Activated CD8-positive, alpha-beta memory T cell treated with anti-CD3 and anti-CD28 coated beads, Interleukin-2, amount 50 U/mL, for 24 hours (primary cell): Measurements from ENCODE around the gene TOX2.

Source experiments
- DNase-seq: peaks from one replicate; pipeline ENCODE4 v3.0.0-alpha.2; 2020; ENCODE audit errors: extremely low read depth

TOX2 gene

DNA sequence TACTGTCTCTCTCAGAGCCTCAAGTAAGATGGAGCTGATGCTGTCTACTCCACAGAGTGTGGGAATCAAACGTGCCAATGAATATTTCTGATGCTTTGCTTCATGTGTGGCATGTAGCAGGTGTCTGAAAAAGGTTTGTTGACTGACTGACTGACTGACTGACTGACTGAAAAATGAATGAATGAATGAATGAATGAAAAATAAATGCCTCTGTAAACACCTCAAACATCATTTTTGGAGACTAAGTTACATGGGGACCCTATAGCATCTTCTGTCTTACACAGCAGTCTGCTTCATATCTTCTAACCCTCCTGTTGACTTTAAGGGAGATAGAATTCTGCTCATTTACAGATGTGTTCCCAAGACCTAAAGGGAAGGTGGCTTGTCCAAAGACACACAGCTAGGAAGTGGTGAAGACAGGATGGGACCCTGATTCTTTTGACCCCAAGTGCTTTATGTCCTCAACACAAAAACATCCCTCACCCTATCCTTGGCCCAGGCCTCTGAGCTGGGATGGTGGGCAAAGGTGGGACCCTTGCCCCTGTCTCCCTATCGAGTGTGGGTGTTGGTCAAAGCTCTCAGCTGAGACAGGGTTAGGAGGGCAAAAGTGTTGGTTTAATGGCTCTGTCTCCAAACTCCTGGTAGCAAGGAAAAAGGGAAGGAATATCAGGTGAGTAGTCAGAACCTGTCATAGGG, 104.4 kb downstream of the TOX2 start:
- no peak for DNase-seq

DNA sequence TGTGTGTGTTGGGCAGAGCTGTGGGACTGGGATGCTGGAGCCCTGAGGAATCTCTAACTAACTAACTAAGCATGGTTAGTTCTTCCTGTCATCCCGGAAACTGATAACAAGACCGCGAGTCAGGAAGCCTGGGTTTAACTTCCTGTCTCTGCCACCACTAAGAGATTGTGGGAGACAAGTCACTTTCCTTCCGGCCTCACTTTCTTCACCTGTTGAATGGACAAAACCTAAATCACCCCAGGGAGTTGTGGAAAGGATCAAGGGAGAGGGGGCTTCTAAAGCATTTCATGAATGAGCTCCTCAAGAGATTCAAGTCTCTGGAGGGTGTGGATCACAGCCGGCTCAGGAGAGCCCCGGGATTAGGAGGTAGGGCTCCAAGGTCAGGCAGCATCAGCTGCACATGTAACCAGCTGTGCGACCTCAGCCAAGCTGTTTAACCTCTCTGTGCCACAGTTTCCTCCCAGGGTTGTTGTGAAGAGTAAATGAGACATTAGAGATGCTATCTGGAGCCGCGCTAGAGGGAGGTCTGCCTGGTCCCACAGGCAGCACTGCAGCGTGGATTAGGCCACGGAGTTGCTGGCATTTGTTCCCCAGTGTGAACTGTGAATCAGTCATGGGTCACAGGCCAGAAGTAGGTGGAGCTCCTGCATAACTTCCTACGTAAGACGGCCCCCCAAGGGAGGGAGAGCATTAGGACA, 105.1 kb downstream of the TOX2 start:
- no peak for DNase-seq

DNA sequence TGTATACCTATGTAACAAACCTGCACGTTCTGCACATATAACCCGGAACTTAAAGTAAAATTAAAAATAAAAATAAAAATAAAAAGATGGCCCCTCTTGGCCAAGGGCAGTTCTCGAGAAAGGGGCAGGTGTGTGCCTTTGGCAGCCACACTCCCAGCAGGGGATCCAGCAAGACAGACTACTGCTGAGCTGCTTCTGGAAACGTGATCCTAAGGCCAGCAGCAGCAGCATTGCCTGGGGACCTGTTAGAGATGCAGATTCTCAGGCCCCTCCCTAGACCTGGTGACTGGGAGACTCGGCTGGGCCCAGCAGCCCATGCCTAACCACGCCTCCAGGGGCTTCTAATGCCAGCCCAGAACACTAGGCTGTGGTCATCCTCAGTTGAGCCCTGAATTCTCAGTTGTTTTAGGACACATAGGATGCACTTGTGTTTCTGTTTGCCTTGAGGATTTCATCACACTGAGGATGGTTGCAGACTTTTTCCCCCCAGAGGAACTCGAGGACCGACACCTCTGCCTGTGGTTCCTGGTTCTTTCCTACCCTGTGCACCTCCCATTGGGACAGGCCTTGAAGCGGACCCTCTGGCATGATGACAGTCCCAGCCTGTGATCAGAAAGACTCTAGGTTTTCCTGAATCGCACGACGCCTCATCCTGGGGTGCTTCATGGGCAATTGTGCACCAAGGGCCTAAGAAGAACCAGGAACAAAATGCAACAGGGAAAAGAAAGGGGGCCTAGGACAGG, 105.9 kb downstream of the TOX2 start:
- no peak for DNase-seq

DNA sequence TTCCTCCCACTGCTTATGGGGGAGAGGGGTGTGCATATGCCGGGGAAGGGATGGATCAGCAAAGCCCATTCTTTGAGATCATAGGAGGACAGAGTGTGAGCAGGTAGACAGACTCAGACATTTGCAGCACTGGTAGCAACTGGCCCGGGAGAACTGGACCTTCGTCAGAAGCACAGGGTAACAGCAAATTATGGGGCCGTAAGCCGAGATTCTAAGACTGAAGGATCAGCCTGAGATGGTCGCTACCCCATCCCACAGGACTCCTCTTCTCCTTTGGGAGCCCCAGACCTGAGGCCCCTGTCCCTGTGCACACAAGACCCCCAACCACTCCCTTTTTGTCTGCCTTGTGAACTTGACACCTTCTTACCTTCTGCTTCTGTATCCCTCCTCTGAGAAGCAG, 106.5 kb downstream of the TOX2 start:
- DNase-seq = no peak

DNA sequence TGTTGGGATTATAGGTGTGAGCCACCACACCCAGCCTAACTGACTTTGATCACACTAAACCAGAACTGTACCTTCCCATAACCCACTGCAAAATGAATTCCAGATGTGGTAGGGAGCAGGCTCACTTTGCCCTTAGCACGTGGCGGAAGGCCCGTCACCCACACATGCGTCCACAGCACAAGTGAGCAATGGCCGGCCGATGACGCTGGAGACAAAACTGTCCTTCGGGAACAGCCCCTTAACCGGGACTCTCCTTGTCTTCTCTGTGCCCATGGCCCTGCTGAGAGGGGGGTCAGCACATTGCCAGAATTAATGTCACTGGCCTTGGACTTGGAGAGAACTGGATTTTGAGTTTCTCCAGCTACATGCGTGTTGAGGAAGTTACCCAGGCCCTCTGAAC, 107.2 kb downstream of the TOX2 start:
- no peak for DNase-seq

DNA sequence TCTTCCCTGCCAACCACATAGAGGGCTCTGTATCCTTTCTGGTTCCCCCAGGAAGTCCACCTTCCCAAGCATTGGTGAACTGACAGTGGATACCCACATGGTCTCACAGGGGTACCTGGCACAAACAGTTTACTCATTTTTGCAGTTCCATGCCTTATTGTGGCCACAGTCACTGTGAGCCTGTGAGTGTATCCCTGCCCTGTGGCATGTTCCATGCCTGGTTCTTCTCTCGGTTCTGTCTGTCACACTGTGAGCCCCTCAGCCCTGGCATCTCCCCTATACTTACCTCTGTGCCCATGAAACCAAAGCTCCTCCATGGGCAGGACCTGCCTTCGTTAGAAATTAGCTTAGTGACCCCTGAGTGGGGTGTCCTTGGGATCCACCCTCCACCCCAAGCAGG, 107.8 kb downstream of the TOX2 start:
- no peak for DNase-seq

DNA sequence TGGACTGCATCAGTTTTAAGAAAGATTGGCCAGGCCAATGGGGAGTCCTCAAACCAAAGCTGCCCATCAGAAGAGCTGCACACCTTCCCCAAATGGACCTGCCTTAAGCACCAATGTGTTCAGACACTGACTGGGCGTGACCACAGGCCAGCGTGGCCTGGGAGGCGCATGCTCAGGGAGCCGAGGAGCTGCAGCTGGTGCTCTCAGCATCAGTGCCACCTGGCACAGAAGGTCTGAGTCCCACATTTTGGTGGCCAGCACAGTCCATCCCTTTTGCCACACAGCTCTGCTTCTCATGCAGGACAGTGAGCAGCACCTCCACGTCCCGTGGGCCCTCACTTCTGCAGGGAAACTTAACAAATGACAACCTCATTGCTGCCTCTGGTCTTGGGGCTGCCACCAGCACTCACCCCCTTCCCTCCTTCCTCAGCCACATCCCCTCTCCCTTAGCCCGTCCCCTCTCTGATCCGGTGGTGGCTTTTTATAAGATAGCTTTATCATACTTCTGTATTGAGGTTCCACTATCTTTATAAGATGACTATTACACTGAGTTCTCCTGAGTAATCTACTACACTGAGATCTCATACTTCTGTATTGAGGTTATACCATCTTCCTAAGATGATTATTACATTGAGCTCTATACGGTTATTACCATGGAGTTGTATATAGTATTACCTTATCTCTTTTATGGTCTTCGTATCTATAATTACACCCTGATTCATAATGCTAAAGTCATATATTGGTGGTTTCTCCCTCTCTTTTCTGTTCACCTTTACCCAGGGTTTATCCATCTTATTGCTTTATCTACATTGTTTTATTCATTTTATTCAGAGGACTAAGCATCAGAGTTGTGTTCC, 109.1 kb downstream of the TOX2 start:
- DNase-seq = no peak

DNA sequence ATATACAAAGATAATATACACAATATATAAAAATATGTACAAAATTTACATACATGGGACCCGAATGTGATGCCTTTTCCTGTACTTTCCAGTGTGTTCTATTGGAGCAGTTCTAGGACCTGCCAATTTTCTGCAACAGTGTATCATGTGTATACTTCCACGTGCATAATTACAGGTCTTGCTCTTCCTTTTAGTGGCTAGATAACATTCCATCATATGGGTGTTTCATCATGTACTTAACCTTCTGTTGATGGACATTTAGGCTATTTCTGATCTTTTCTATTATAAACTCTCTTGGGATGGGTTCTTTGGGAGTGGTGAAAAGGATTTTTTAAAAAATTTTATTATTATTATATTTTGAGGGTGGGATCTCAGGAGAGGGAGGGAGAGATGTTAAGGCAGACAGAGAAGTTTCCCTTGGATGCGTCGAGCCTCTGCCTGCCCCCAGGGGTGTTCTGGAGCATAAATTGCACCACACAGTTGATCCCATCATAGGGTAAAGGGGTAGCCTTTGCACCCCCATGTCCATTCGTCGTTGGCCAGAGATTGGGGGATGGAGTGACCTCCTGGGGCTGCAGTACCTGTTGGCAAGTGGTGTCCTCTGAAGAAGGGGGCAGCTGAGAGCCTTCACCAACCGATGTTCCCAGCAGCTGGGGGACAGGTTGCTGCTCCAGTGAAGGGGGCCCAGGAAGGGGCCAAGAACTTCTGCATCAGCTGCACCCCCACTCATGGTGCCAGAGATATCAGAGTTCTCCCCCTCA, 110.3 kb downstream of the TOX2 start:
- no peak for DNase-seq

DNA sequence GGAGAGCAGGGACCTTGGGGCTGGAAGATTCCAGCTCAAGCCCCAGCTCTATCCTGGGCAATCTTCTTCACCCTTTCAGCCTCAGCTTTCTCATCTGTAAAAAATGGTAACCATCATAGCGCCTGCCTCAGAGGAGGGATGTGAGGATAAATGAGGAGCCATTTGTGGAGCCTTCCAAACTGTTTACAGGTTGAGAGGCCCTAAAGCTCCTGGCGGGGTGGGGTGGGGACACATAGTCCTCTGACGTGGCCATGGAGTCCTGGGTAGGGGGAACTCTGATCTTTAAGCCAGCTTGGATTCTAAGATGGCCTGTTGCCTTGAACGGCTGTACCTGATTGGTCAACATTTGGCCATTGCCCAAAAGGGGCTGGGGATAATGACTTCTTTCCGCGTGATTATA, 111.1 kb downstream of the TOX2 start:
- no peak for DNase-seq

DNA sequence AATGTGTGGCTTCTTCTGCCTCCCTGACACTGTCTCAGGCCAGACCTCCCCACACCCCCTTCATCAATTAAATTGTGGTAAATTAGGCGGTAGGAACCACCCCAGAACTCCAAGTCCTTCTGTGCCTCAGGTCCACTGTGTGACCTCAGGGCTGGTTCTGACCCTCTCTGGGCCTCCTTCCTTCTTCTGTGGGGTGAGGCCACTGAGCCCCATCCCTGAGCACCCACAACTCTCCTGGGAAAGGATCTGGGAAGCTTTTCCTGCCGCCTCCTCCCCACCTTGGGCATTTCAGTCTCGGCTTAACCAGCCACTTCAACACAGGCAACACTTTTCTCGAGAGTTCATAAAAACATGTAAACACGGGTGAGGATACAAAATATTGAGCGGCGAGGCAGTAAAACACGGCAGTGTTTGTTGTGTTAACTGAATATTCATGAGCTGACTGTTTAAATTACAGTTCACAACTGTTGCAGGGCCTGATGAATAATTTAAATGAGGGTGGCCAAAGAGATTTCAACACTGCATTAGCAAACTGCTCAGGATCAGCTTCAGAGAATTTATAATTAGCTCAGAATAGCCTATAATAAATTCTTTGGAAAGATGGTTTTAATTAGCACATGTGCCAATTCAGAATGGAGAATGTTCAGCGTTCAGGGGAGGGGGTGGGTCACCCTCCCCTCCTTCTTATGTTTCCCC, 112.1 kb downstream of the TOX2 start:
- DNase-seq = no peak

DNA sequence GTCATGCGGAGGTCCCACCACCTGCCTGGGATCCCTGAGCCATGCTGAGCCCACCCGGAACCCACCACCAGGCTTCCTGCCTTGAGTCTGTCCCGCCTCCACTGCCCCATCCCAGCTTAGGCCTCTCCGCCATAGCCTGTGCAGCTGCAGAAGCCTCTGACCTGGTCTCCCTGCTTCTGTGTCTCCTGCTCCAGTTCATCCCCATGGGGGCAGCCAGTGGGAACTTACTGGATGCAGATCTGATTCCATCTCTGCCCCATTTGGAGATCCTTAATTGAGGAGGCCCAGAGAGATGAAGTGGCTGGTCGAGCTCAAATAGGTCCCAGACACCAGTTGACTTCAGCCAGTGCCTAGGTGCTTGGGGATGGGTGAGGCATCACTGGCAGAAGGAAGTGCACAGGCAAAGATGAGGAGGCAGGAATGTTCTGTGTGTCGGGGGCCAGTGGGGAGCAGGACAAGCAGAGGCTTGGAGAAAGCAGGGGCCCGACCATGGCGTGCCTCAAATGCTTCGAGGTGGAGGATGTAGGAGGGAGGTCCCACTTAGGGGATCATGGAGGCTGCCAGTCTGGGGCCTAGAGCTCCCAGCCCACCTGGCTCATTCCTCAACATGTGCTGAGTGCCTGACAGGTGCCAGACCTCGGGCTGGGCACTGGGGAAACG, 112.8 kb downstream of the TOX2 start:
- no peak for DNase-seq

DNA sequence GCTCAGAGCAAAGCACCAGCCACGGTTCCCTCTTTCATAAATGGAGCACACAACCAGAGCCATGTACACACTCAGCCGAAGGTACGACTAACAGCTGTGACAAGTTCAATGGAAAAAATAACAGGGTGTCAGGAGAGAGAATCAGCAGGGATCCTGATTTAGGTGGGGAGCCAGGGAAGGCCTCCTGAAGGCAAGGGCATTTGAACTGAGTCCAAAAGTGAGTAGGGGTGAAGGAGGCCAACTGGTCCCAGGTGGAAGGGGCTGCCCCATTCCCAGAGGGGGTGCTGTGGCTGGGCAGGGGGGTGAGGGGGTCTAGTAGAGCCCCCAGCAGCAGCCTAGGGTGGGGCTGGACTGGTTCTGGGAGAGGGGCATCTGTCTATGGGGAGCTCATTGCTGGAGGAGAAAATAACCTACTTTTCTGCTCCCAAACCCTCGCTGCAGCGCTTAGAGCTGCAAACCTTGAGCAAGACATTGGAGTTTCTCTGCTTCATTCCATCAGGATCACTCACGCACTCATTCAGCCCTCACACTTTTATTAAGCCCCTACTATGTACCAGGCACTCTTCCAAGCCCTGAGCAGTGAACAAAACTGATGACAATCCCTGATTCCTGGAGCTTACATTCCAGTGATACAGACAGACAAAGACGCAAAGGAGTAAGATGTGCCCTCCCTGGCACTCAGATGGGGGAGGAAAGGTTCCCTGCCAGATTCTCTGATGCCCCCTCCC, 113.5 kb downstream of the TOX2 start:
- no peak for DNase-seq

DNA sequence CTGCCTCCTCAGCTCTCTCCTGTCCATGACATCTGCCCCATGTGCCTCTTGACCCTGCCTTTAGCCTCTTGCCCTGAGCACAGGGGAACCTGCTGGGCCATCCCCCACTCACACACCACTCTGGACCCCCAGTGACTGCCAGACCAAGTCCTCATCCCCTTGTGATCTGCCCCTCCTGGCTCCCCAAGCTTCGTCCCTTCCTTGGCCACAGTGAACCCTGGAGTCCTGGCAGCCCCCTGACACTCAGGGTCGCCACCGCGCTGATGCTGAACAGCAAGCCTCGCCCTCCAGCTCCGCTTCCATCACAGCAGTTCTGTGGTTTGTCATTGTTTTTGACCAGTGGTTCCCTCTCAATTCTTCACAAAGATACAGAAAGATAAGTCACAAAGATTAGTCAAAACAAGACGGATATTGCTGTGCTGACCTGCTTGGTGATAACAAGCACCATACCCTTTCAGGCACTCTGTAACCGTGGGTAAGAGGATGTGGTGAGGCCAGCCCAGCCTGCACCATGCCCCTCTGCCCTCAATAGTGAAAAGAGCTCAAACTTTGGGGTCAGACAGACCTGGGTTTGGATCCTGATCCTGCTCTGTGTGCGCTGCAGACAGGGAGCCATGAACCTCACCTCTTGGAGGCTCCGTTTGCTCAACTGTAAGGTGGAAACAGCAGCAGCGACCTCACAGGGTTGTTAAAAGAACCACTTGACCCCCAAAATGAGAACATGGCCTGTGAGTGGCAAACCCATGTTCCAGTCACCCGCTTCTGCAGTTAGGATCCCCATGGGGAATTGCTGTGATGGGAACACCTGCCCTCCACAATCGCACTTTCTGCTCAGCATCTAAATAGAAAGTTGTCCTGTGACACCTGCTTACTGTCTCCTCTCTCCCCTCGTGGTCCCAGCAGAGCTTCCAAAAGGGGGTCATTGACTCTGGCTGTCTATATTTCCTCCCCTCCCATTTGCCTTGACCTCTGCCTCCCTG, 114.5 kb downstream of the TOX2 start:
- no peak for DNase-seq

DNA sequence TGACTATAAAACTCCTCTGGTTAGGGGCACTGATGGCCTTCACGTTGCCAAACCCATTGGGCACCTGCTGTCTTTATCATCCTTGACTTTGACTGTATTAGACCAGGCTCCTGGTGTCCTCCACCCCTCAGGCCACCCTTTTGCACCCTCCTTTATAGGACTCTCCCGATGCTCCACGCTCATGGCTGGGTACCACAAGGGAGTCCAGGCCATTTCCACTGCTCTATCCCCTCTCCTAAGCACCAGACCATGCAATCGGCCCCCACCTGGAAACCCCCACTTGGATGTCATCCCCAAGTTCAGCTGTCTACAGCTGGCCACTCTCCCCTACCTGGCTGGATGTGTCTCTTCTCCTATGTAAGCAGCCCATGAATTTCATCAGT, 115.2 kb downstream of the TOX2 start:
- DNase-seq = no peak

DNA sequence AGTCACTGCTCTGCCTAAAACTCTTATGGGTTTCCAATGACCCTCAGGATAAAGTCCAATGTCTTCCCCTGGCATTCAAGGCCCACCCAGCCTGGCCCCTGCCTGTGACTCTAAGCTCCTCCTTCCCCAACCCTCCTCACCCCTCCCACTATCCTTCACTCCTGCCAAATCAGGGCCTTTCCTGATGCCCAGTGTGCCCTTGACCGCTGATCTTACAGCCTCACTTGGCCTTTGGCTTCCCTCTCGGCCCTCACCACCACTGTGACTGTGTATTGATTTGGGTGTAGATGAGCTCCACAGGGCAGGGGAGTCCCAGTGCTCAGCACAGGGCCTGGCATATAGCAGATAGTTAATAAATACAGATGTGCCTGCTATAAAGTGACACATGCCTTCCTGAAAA, 115.7 kb downstream of the TOX2 start:
- no peak for DNase-seq

DNA sequence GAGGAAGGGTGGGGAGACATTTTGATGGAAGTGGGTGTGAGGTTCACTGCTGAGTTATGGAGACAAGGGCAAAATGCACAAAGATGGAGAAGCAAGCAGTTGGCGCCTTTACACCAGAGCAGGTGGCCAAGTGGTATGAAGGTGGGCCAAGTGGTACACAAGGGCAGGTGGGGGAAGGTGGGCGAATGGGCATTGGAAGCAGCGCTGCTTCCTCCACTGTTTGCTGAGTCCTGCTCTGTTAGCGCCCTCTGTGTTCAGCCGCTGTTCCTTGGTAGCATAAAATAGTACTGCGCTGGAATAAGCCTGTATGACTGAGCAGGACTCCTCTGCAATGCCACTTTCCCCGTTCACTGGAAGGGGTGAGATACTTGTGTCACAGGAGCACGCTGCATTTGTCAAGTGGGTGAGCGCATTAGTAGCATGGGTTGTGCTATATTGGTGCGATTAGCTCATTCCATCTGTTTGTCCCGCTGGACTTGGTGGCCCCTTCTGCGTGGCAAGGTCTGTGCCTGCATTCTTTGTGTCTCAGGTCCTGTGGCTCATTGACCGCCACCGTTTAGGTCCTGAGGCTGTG, 116.4 kb downstream of the TOX2 start:
- no peak for DNase-seq

DNA sequence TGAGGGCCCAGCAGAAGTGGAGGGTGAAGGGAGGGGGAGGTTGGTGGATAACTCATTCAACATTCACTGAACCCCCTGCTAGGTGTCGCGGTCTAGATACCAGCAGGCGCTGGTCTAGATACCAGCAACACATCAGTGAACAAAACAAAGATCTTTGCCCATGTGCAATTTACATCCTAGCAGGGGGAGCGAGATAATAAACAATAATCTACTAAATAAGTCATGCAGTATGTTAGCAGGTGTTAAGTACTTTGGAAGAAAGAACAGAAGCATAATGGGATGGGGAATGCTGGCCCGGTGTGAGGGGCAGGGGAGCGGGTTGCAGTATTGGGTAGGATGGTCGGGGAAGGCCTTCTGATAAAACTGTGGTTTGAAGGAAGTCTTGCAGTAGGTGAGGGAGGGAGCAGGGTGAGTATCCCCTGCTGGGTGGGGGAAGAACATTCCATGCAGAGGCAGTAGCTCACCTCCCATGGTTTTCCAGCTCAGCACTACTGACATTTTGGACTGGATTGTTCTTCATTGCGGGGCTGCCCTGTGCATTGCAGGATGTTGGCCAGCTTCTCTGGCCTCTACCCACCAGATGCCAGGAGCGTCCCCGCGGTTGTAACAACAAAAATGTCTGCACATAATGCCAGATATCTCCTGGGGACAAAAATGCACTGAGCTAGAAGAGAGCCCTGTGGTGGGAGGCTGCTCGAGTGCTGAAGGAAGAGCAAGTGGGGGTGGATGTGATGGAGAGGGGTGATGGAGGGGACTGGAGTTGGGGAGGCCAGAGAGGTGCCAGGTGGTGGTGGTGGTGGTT, 117.3 kb downstream of the TOX2 start:
- no peak for DNase-seq
